IMR-90 (cell line): ENCODE data around the gene SMCHD1. TPM values are rescaled to one million over a fixed set of nuclear protein-coding genes. Genes with fewer than 3 reads are reported as not detected.

Source experiments
- ATAC-seq: fragments of 200-7000 bp; cut with Tn5 transposase; 2 replicates; pipeline ENCODE4 v1.9.1; 2020; ENCODE audit warnings: low read depth, mild to moderate bottlenecking, moderate library complexity
- BruUV-seq: library from RNA; stranded (reverse); fragments of 400-500 nt; replicated peaks from 2 replicates; lab custom pipeline; 2021; lab: Mats Ljungman, UMichigan
- CTCF ChIA-PET: fragments of 300-600 bp; formaldehyde crosslinking; extraction: SDS; loops from one replicate; lab custom pipeline; 2021; ENCODE audit warnings: antibody characterized with exemption; lab: Yijun Ruan, JAX
- POLR2A ChIA-PET: fragments of 300-600 bp; sonication (Branson Sonifier 250); formaldehyde crosslinking; loops from one replicate; lab custom pipeline; 2022; ENCODE audit warnings: antibody characterized with exemption; ENCODE audit not compliant: unreplicated experiment; lab: Charles Lee
- DNase-seq: peaks from one replicate; pipeline ENCODE4 v3.0.0; 2013
- H2AFZ ChIP-seq: replicated peaks from 2 replicates; pipeline ENCODE3; 2013; ENCODE audit warnings: low read length, mild to moderate bottlenecking; ENCODE audit not compliant: poor library complexity
- H2AK5ac ChIP-seq: 2 replicates; pipeline ENCODE4 v1.6.1; 2013; ENCODE audit warnings: low read depth, low read length, inconsistent platforms
- H2AK9ac ChIP-seq: replicated peaks from 2 replicates; pipeline ENCODE3; 2013; ENCODE audit warnings: mild to moderate bottlenecking, low read depth, low read length, moderate library complexity; ENCODE audit not compliant: poor library complexity
- H2BK120ac ChIP-seq: 2 replicates; pipeline ENCODE4 v1.6.1; 2013; ENCODE audit warnings: low read depth, low read length, inconsistent platforms
- H2BK15ac ChIP-seq: 3 replicates; pipeline ENCODE4 v1.6.1; 2013; ENCODE audit warnings: low read depth, low read length, inconsistent platforms
- H2BK20ac ChIP-seq: 2 replicates; pipeline ENCODE4 v1.6.1; 2013; ENCODE audit warnings: low read depth, mild to moderate bottlenecking, inconsistent platforms, low read length, moderate library complexity
- H2BK5ac ChIP-seq: 2 replicates; pipeline ENCODE4 v1.6.1; 2013; ENCODE audit warnings: mild to moderate bottlenecking, low read depth, low read length, inconsistent platforms; ENCODE audit not compliant: poor library complexity, severe bottlenecking
- H3K14ac ChIP-seq: replicated peaks from 2 replicates; pipeline ENCODE4 v1.6.1; 2013; ENCODE audit warnings: low read depth, low read length, inconsistent platforms
- H3K18ac ChIP-seq: 2 replicates; pipeline ENCODE4 v1.6.1; 2013; ENCODE audit warnings: low read depth, low read length, control low read depth
- H3K23ac ChIP-seq: 2 replicates; pipeline ENCODE4 v1.6.1; 2013; ENCODE audit warnings: low read depth, low read length, inconsistent platforms
- H3K27ac ChIP-seq: 2 replicates; pipeline ENCODE4 v1.5.1; 2013; ENCODE audit warnings: mild to moderate bottlenecking, control low read depth, low read length; ENCODE audit not compliant: insufficient read depth
- H3K27me3 ChIP-seq: 2 replicates; pipeline ENCODE4 v1.6.1; 2013; ENCODE audit warnings: low read length; ENCODE audit not compliant: control insufficient read depth, insufficient read depth
- H3K36me3 ChIP-seq: 2 replicates; pipeline ENCODE4 v1.6.1; 2013; ENCODE audit warnings: low read length, mixed read lengths; ENCODE audit not compliant: control insufficient read depth, insufficient read depth
- H3K4ac ChIP-seq: 2 replicates; pipeline ENCODE4 v1.6.1; 2013; ENCODE audit warnings: low read depth, low read length, inconsistent platforms
- H3K4me1 ChIP-seq: 2 replicates; pipeline ENCODE4 v1.6.1; 2013; ENCODE audit warnings: low read length, mixed read lengths; ENCODE audit not compliant: control insufficient read depth, insufficient read depth
- H3K4me2 ChIP-seq: 2 replicates; pipeline ENCODE4 v1.6.1; 2013; ENCODE audit warnings: low read depth, mild to moderate bottlenecking, control low read depth, low read length, moderate library complexity
- H3K4me3 ChIP-seq: 2 replicates; pipeline ENCODE4 v1.5.1; 2013; ENCODE audit warnings: low read depth, mild to moderate bottlenecking, control low read depth, low read length, moderate library complexity; ENCODE audit not compliant: insufficient read depth
- H3K56ac ChIP-seq: 2 replicates; pipeline ENCODE4 v1.6.1; 2013; ENCODE audit warnings: low read length, inconsistent platforms; ENCODE audit not compliant: insufficient read depth; ENCODE audit errors: extremely low read depth
- H3K79me1 ChIP-seq, 2 experiments: 2 replicates each; pipeline ENCODE4 v1.6.1; 2013; ENCODE audit warnings: low read length in 2 of 2, inconsistent platforms in 1 of 2, low read depth in 1 of 2
- H3K9ac ChIP-seq: 2 replicates; pipeline ENCODE4 v1.6.1; 2013; ENCODE audit warnings: low read depth, low read length, control low read depth
- H3K9me1 ChIP-seq: 2 replicates; pipeline ENCODE4 v1.6.1; 2013; ENCODE audit warnings: low read length, inconsistent platforms; ENCODE audit not compliant: insufficient read depth
- H3K9me3 ChIP-seq: 2 replicates; pipeline ENCODE4 v1.6.1; 2013; ENCODE audit warnings: low read length; ENCODE audit not compliant: control insufficient read depth, insufficient read depth
- H4K20me1 ChIP-seq: 2 replicates; pipeline ENCODE4 v1.6.1; 2013; ENCODE audit warnings: low read length, inconsistent platforms; ENCODE audit not compliant: insufficient read depth
- H4K5ac ChIP-seq: 2 replicates; pipeline ENCODE4 v1.6.1; 2013; ENCODE audit warnings: mild to moderate bottlenecking, low read depth, low read length, control low read depth
- H4K8ac ChIP-seq, 2 experiments: 2 replicates each; pipeline ENCODE4 v1.6.1; 2013; ENCODE audit warnings: low read depth in 2 of 2, low read length in 2 of 2, control low read depth in 1 of 2, inconsistent platforms in 1 of 2
- H4K91ac ChIP-seq: 2 replicates; pipeline ENCODE4 v1.6.1; 2013; ENCODE audit warnings: low read depth, low read length, inconsistent platforms; ENCODE audit not compliant: insufficient read depth
- CHD1 ChIP-seq: IDR thresholded peaks from 2 replicates; pipeline ENCODE4 v1.6.1; 2012; ENCODE audit warnings: low read depth, low read length, improper control_type of control experiment
- CTCF ChIP-seq: conservative IDR thresholded peaks from 2 replicates; pipeline ENCODE4 v1.5.1; 2012; ENCODE audit warnings: mild to moderate bottlenecking, low read depth, low read length, improper control_type of control experiment
- FOS ChIP-seq: fragments of 150-350 bp; IDR thresholded peaks from 2 replicates; pipeline ENCODE4 v1.6.1; 2016; ENCODE audit warnings: low read depth, low read length
- MAFK ChIP-seq: IDR thresholded peaks from 2 replicates; pipeline ENCODE4 v1.6.1; 2012; ENCODE audit warnings: low read depth, low read length, improper control_type of control experiment
- MXI1 ChIP-seq: IDR thresholded peaks from 2 replicates; pipeline ENCODE4 v1.6.1; 2012; ENCODE audit warnings: low read depth, mild to moderate bottlenecking, low read length, moderate library complexity, borderline replicate concordance
- NFE2L2 ChIP-seq: fragments of 150-350 bp; IDR thresholded peaks from 2 replicates; pipeline ENCODE4 v1.6.1; 2016; ENCODE audit warnings: low read depth, mild to moderate bottlenecking, low read length
- RAD21 ChIP-seq: IDR thresholded peaks from 2 replicates; pipeline ENCODE4 v1.6.1; 2012; ENCODE audit warnings: low read length, improper control_type of control experiment
- RCOR1 ChIP-seq: IDR thresholded peaks from 2 replicates; pipeline ENCODE4 v1.6.1; 2012; ENCODE audit warnings: mild to moderate bottlenecking, low read length, improper control_type of control experiment; ENCODE audit not compliant: insufficient replicate concordance
- SMC3 ChIP-seq: fragments of 150-350 bp; IDR thresholded peaks from 2 replicates; pipeline ENCODE4 v1.6.1; 2016; ENCODE audit warnings: low read depth, mild to moderate bottlenecking, antibody characterized with exemption, low read length, moderate library complexity
- dilution Hi-C: fragments of 300-500 bp; cut with HindIII; formaldehyde crosslinking; loops from one replicate; pipeline ENCODE4 v1.14.3; 2018; ENCODE audit warnings: low sequenced_read_pairs; ENCODE audit not compliant: unreplicated experiment
- in situ Hi-C: fragments of 300-500 bp; cut with MboI; formaldehyde crosslinking; loops from 3 replicates; pipeline ENCODE4 v1.14.3; 2019; ENCODE audit warnings: low sequenced_read_pairs, inconsistent platforms, mixed read lengths
- intact Hi-C: fragments of 100-400 bp; cut with micrococcal nuclease; formaldehyde crosslinking; loops from 2 replicates; pipeline ENCODE4 v1.10.0; 2022
- polyA plus RNA-seq, 3 experiments: library from polyadenylated mRNA; depleted of rRNA; stranded (reverse); fragments of >200 nt; gene quantifications; 2 replicates each; pipeline ENCODE4 v1.2.3, GENCODE V29; 2012; ENCODE audit warnings: low replicate concordance in 1 of 3
- total RNA-seq: library from RNA; depleted of rRNA; stranded (reverse); fragments of >200 nt; gene quantifications from 2 replicates; pipeline ENCODE4 v1.2.3, GENCODE V29; 2012

The SMCHD1 gene
- total and polyA plus RNA-seq, 2 of the 4 experiments (the other 2 are of a cell fraction): 14.8 to 47.3 TPM

- Histone ChIP-seq H3K4me1 (peaks cover 2% of the 10 kb centered on the region; the same call in 1 of the 2 replicates), H2BK120ac (no peak overlapping the region), H2BK15ac (no peak overlapping the region), H3K9me3 (no peaks in the 10 kb centered on the region), H3K56ac (no peak overlapping the region), H3K36me3 (peaks cover 19% of the 10 kb centered on the region), H3K18ac (no peak overlapping the region), H2AFZ (no peak overlapping the region), H4K20me1 (no peaks in the 10 kb centered on the region), H3K79me1 (peaks cover 6 to 11% of the 10 kb centered on the region in 2 experiments; a peak in 3 of 4 replicates), H3K27ac (no peak overlapping the region), H3K4me3 (no peak overlapping the region), H3K4me2 (no peak overlapping the region), H4K8ac (no peak overlapping the region), H3K9ac (no peak overlapping the region), H3K23ac (no peak overlapping the region), H3K14ac (no peak overlapping the region), H2BK20ac (no peak overlapping the region), H2BK5ac (peak overlapping the region; percentile 15), H2AK9ac (no peak overlapping the region), H3K4ac (no peak overlapping the region), H2AK5ac (no peak overlapping the region), H3K9me1 (no peaks in the 10 kb centered on the region; the same call in 1 of the 2 replicates), H4K5ac (no peak overlapping the region), H4K91ac (no peak overlapping the region), H3K27me3 (no peaks in the 10 kb centered on the region)
- in situ Hi-C loops: no loop called here
- ATAC-seq: peak; percentile 67
- CTCF ChIA-PET: no interaction called here
- TF ChIP-seq MAFK (no peak), RAD21 (no peak), SMC3 (no peak), CTCF (no peak), NFE2L2 (no peak), MXI1 (no peak), CHD1 (no peak), RCOR1 (no peak), FOS (no peak)
- intact Hi-C loops: loop anchor here (5.0 kb wide), 1 partner anchor 36 kb away; no protein-coding TSS in a partner anchor
- dilution Hi-C loops: no loop called here
- BruUV-seq: no TSS peak
- POLR2A ChIA-PET: no interaction called here
- no peak for DNase-seq
Measured at GRCh38 chr18:2746274-2746673, 90.7 kb downstream of the SMCHD1 start.
